WTC11 (cell line): ENCODE data around the gene KCNMA1.

Source experiments
- ATF1 ChIP-seq: sonication (generic); formaldehyde crosslinking; IDR thresholded peaks from 2 replicates; pipeline ENCODE4 v1.8.1; 2023; ENCODE audit warnings: mild to moderate bottlenecking, moderate library complexity, missing genetic modification reagents
- CREB1 ChIP-seq: sonication (generic); formaldehyde crosslinking; IDR thresholded peaks from 2 replicates; pipeline ENCODE4 v1.8.0; 2023; ENCODE audit warnings: mild to moderate bottlenecking, missing genetic modification reagents
- IRF2 ChIP-seq: sonication (generic); formaldehyde crosslinking; IDR thresholded peaks from 2 replicates; pipeline ENCODE4 v1.8.0; 2022; ENCODE audit warnings: low read depth, missing genetic modification reagents, borderline replicate concordance
- NR2C2 ChIP-seq: sonication (generic); formaldehyde crosslinking; IDR thresholded peaks from 2 replicates; pipeline ENCODE4 v1.8.0; 2022; ENCODE audit warnings: mild to moderate bottlenecking, missing genetic modification reagents
- TP53 ChIP-seq: sonication (generic); formaldehyde crosslinking; IDR thresholded peaks from 2 replicates; pipeline ENCODE4 v1.8.1; 2023; ENCODE audit warnings: mild to moderate bottlenecking, missing genetic modification reagents
- TF ChIP-seq, protein P1 (sequence below): fragments of 200-600 bp; IDR thresholded peaks from 2 replicates; pipeline ENCODE4 v1.8.0; 2022; ENCODE audit warnings: antibody characterized with exemption

DNA sequence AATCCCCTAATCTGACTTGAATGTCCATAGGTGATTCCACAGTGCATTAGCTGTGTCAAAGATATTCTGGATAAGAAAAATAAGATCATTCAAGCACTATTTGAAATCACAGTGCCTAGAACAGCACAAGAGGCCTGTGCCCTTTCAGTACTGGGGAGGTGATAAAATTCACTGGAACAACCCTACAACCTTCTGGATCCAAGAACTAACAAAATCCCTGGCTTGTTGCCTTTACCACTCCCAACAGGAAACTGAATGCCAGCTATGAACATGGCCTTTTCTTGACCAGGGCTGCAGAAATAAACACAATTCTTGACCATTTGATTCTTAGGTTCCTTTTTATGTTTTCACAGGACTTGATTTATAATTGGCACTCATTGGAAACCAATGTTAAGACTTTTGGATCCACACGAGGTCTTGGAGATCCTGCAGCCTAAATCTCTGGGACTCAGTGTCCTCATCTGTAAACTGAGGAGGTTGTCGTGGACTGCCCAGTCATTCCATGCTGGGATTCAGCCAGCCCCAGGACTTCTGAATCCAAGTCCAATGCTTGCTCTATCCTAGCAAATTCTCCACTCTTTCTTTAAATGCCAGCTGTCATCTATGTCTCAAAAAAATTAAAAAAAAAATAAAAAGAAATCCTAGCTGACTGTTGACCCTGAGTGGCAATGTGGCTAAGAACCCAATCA, 624.7 kb downstream of the KCNMA1 start:
- TF ChIP-seq CREB1 (CRISPR knock-in tag) (no peak), TP53 (no peak), NR2C2 (CRISPR knock-in tag) (no peak), IRF2 (CRISPR knock-in tag) (no peak), ATF1 (no peak)
- TF ChIP-seq, protein P1, sequence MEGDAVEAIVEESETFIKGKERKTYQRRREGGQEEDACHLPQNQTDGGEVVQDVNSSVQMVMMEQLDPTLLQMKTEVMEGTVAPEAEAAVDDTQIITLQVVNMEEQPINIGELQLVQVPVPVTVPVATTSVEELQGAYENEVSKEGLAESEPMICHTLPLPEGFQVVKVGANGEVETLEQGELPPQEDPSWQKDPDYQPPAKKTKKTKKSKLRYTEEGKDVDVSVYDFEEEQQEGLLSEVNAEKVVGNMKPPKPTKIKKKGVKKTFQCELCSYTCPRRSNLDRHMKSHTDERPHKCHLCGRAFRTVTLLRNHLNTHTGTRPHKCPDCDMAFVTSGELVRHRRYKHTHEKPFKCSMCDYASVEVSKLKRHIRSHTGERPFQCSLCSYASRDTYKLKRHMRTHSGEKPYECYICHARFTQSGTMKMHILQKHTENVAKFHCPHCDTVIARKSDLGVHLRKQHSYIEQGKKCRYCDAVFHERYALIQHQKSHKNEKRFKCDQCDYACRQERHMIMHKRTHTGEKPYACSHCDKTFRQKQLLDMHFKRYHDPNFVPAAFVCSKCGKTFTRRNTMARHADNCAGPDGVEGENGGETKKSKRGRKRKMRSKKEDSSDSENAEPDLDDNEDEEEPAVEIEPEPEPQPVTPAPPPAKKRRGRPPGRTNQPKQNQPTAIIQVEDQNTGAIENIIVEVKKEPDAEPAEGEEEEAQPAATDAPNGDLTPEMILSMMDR, result no peak
